Lung (tissue), 12 donors: ENCODE results near the gene RIIAD1. TPM values are rescaled to one million over a fixed set of nuclear protein-coding genes. Genes with fewer than 3 reads are reported as not detected.

Experiments
- ATAC-seq: fragments of 200-7000 bp; cut with Tn5 transposase; one replicate; pipeline ENCODE4 v1.9.1; 2020; ENCODE audit warnings: moderate number of reproducible peaks; ENCODE audit not compliant: insufficient read depth, low FRiP score
- DNase-seq, 3 donors: peaks; one replicate each; pipeline ENCODE4 v3.0.0-alpha.2; 2013 to 2017
- H3K27ac ChIP-seq, 2 donors: one replicate each; pipeline ENCODE4 v1.5.1; 2013; ENCODE audit warnings: mild to moderate bottlenecking in 2 of 2, moderate library complexity in 2 of 2, control low read depth in 1 of 2, inconsistent platforms in 1 of 2, low read depth in 1 of 2, low read length in 1 of 2
- H3K27me3 ChIP-seq, 3 donors: one replicate each; pipeline ENCODE4 v1.5.1; 2013; ENCODE audit warnings: low read length in 2 of 3; ENCODE audit not compliant: control insufficient read depth in 3 of 3, insufficient read depth in 3 of 3
- H3K36me3 ChIP-seq, 4 donors: one replicate each; pipeline ENCODE4 v1.5.1; 2013; ENCODE audit warnings: low read length in 4 of 4, mild to moderate bottlenecking in 1 of 4, moderate library complexity in 1 of 4; ENCODE audit not compliant: control insufficient read depth in 4 of 4, insufficient read depth in 4 of 4
- H3K4me1 ChIP-seq, 5 donors: one replicate each; pipeline ENCODE4 v1.5.1; 2013; ENCODE audit warnings: low read length in 5 of 5, mild to moderate bottlenecking in 2 of 5, moderate library complexity in 1 of 5; ENCODE audit not compliant: control insufficient read depth in 5 of 5, insufficient read depth in 5 of 5
- H3K4me3 ChIP-seq: one replicate; pipeline ENCODE4 v1.5.1; 2013; ENCODE audit warnings: mild to moderate bottlenecking, control low read depth, moderate library complexity
- H3K9ac ChIP-seq, 2 donors: one replicate each; pipeline ENCODE4 v1.5.1; 2013; ENCODE audit warnings: low read length in 2 of 2, control low read depth in 1 of 2; ENCODE audit not compliant: insufficient read depth in 1 of 2
- H3K9me3 ChIP-seq, 4 donors: one replicate each; pipeline ENCODE4 v1.5.1; 2013; ENCODE audit warnings: low read length in 3 of 4, mild to moderate bottlenecking in 1 of 4, moderate library complexity in 1 of 4; ENCODE audit not compliant: control insufficient read depth in 4 of 4, insufficient read depth in 3 of 4
- CTCF ChIP-seq: IDR thresholded peaks from 2 replicates; pipeline ENCODE4 v1.5.1; 2012; ENCODE audit warnings: mild to moderate bottlenecking; ENCODE audit errors: control extremely low read depth, extremely low read depth
- WGBS, 2 donors: extraction: QIAGEN DNeasy Blood & Tissue Kit; methylation state at CpG; one replicate each; pipeline ENCODE4 v1.1.7; 2013; 5-methylcytosine and 5-hydroxymethylcytosine counted together
- polyA plus RNA-seq, 2 donors: library from polyadenylated mRNA; stranded (reverse); fragments of 200-250 nt; gene quantifications; one replicate each; pipeline ENCODE4 v1.2.1, GENCODE V29; 2013
- total RNA-seq, 2 donors: library from RNA; depleted of rRNA in 1 of 2; stranded (reverse); fragments of >200 nt in 1 of 2; gene quantifications; one replicate each; pipeline ENCODE4 v1.2.1, GENCODE V29; 2014 to 2021
- donor health status: control.
- donor health status: control.
- donor health status: Bipolar disorder and iron deficiency.
- donor health status: healthy.
- donor health status: DM: yes; HTN: yes; CAD: no.

The RIIAD1 gene
- total and polyA plus RNA-seq, 4 donors = 8.6 to 17.1 (median 9.1) TPM

- Histone ChIP-seq H3K9ac (peak overlapping the region in 1 of 2 donors; percentile 9), H3K27me3 (peaks cover 3 to 27% (median 27%) of the 10 kb centered on the region in 3 donors), H3K4me1 (peaks cover 3 to 19% (median 9%) of the 10 kb centered on the region in 5 donors), H3K4me3 (no peak overlapping the region), H3K9me3 (no peaks in the 10 kb centered on the region), H3K36me3 (no peaks in the 10 kb centered on the region), H3K27ac (no peak overlapping the region)
- no peak for DNase-seq
- 21 to 32% methylated on average over 17 of the region's 17 CpGs for WGBS, 2 donors
- no peak for ATAC-seq
- TF ChIP-seq CTCF = no peak
Measured at GRCh38 chr1:151721788-151722510, 627 bp downstream of the RIIAD1 start.

- Histone ChIP-seq H3K36me3 (no peaks in the 10 kb centered on the region), H3K9me3 (no peaks in the 10 kb centered on the region), H3K27me3 (peaks cover 3 to 21% (median 19%) of the 10 kb centered on the region in 3 donors), H3K27ac (no peak overlapping the region), H3K4me3 (no peak overlapping the region), H3K9ac (no peak overlapping the region), H3K4me1 (peaks cover 3 to 11% (median 4%) of the 10 kb centered on the region in 5 donors)
- TF ChIP-seq CTCF = no peak
- no peak for ATAC-seq
- 37 to 46% methylated on average over 3 of the region's 3 CpGs for WGBS, 2 donors
- no peak for DNase-seq
Measured at GRCh38 chr1:151723726-151724370, 2.5 kb downstream of the RIIAD1 start.

GRCh38 chr1:151728151-151729054 is 7.1 kb downstream of the RIIAD1 start:
- Histone ChIP-seq H3K27me3 (peaks cover 3 to 21% (median 13%) of the 10 kb centered on the region in 3 donors), H3K4me1 (peaks cover 0 to 3% (median 0%) of the 10 kb centered on the region in 5 donors), H3K9me3 (no peaks in the 10 kb centered on the region), H3K27ac (no peak overlapping the region), H3K36me3 (no peaks in the 10 kb centered on the region), H3K4me3 (no peak overlapping the region), H3K9ac (no peak overlapping the region)
- no peak for TF ChIP-seq CTCF
- WGBS, 2 donors = 58 to 61% methylated on average over 19 of the region's 19 CpGs
- ATAC-seq = no peak
- peak in 1 of 3 donors; percentile 27 for DNase-seq
